ENCODE measurements around the gene SMYD3. TPM values are rescaled to one million over a fixed set of nuclear protein-coding genes. Genes with fewer than 3 reads are reported as not detected.

SMYD3 gene
- total RNA-seq, 4 donors from 2014 or later: 8.4 to 25.7 (median 14.4) TPM

DNA sequence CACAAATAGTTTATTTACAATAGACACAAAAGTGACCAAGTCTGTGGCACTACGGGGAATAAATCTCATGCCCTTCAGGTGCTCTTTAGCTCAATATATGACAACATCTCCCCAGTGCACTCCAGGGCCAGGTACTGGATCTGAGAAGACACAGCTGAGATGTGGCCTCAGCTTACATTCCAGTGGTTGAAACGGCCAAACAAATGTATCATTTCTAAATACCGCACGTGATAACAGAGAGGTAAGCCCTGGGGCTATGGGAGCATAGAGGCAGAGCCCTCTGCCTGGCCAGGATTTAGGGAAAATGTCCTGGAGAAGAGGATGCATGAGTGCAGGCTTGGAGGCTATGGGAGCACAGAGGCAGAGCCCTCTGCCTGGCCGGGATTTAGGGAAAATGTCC lies 630.5 kb downstream of the SMYD3 start:
- H3K4me3 ChIP-seq (ENCODE audit: low read depth, poor library complexity, severe bottlenecking): no peak overlapping the region
- no peak for DNase-seq (ENCODE audit: low spot score in 2 of 2)
- TF ChIP-seq POLR2A (IDR thresholded peaks at IDR 0.05) (no peak), CTCF (IDR thresholded peaks at IDR 0.05) (no peak)
- intact Hi-C loops (cut with DNase I; ENCODE audit: low total_unique reads): no loop called here
- WGBS, 2 donors: 71 to 97% methylated on average over 5 of the region's 5 CpGs

DNA sequence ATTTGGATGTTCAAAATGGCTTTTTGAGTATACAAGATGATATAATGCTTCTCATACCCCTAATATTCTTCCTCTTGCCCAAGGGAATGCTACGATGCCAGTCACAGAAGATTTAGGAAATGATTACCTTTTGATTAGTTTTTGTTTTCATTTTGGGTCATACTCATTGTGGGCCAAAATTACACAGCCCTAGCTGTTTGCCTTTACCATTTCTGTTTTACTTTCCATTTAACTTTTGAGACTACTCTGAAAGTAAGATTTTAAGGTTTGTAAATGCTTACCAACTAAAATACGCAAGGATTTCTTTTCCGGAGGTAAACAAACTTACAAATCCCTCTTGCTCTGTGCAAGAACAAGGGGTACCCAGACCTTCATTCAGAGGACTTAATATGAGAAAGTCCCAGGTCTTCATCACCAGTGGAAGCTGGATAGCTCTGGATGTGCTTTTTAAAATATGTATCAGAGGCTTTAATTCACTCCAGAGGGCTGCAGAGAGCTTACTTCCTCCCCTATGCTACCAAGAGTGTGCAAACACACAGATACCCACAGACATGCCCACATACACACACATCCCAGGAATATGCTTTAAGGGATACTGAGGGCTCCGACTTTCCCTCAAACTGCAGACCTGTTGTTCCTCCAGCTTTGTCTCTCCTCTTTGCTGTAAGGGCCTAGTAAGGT lies 631.4 kb downstream of the SMYD3 start:
- H3K4me3 ChIP-seq (ENCODE audit: low read depth, poor library complexity, severe bottlenecking): no peak overlapping the region
- TF ChIP-seq CTCF (IDR thresholded peaks at IDR 0.05) (no peak), POLR2A (IDR thresholded peaks at IDR 0.05) (no peak)
- WGBS, 2 donors: 67 to 71% methylated on average over 4 of the region's 4 CpGs
- no peak for DNase-seq (ENCODE audit: low spot score in 2 of 2)
- intact Hi-C loops (cut with DNase I; ENCODE audit: low total_unique reads): no loop called here

GRCh38 chr1:245874942-245875580 lies 632.0 kb downstream of the SMYD3 start:
- TF ChIP-seq CTCF (IDR thresholded peaks at IDR 0.05): no peak
- TF ChIP-seq POLR2A (IDR thresholded peaks at IDR 0.05): no peak
- DNase-seq (ENCODE audit: low spot score in 2 of 2): peak in 1 of 2 donors; percentile 45
- H3K4me3 ChIP-seq (ENCODE audit: low read depth, poor library complexity, severe bottlenecking): no peak overlapping the region
- 18 to 32% methylated on average over 12 of the region's 12 CpGs for WGBS, 2 donors
- intact Hi-C loops (cut with DNase I; ENCODE audit: low total_unique reads): no loop called here

DNA sequence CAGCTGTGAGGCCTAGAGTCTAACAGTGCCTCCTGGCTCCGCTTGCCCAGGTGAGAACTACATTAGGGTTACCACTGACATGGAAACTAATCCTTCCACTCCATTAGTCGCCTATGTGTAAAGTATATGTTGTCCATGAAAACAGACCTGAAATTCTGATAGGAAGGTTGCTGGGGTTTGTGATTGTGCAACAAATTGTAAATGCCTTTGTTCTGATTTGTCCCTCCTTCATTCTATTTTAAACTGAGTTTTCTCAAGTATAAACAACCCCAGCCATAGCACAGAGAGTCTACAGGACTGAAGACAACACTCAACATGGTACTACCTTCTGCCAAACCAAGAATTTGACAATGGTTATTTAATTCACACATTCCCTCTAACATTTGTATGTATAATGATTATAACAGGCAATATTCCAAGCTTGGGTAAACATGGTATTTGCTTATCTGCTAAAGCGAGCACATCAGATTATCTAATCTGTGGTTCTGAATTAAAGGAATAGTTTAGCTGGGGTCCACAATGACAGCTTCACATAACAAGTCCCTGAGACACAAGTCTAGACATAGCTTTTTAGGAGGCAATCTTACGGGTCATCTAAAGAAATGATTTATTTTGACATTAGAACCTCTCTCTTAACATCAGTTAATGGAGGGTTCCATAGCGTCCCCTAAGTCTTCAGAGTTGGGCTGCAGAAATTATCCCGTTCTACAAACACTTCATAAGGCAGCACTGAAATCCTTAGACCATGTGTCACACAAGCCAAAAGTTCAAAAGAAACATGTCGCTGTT lies 633.0 kb downstream of the SMYD3 start:
- 94 to 96% methylated on average over 7 of the region's 7 CpGs for WGBS, 2 donors
- H3K4me3 ChIP-seq (ENCODE audit: low read depth, poor library complexity, severe bottlenecking): no peak overlapping the region
- TF ChIP-seq POLR2A (IDR thresholded peaks at IDR 0.05) (no peak), CTCF (IDR thresholded peaks at IDR 0.05) (no peak)
- intact Hi-C loops (cut with DNase I; ENCODE audit: low total_unique reads): no loop called here
- DNase-seq (ENCODE audit: low spot score in 2 of 2): no peak

- no peak for DNase-seq (ENCODE audit: low spot score in 2 of 2)
- 95 to 100% methylated on average over 1 of the region's 1 CpG for WGBS, 2 donors
- no peak overlapping the region for H3K4me3 ChIP-seq (ENCODE audit: low read depth, poor library complexity, severe bottlenecking)
- TF ChIP-seq CTCF (IDR thresholded peaks at IDR 0.05) (no peak), POLR2A (IDR thresholded peaks at IDR 0.05) (no peak)
- intact Hi-C loops (cut with DNase I; ENCODE audit: low total_unique reads): no loop called here
These were observed 634.0 kb downstream of the SMYD3 start for GRCh38 chr1:245873068-245873467.
